ENCODE results near the gene MCU. TPM values are rescaled to one million over a fixed set of nuclear protein-coding genes. Genes with fewer than 3 reads are reported as not detected.

MCU gene
- total RNA-seq (2013; cell fraction: nucleolus; rRNA removed), result 34.2 and 37.5 TPM in 2 replicates
- 17.7 and 18.7 TPM in 2 replicates for total RNA-seq (2014; rRNA removed)
- 14.8 and 16.5 TPM in 2 replicates for total RNA-seq (2014; rRNA removed; fragmentation: Illumina TruSeq; extraction: Trizol)
- total RNA-seq (2021), result 17.3 and 18.2 TPM in 2 replicates
- 4.5 TPM for polyA plus RNA-seq (2011; ENCODE audit: low read depth)
- 42.2 and 49.1 TPM in 2 replicates for polyA plus RNA-seq (2011; rRNA removed)
- polyA plus RNA-seq (2011; cell fraction: cytosol; rRNA removed), result 24.7 and 25.2 TPM in 2 replicates
- 18.7 and 34.9 TPM in 2 replicates for polyA plus RNA-seq (2011; cell fraction: nucleus; rRNA removed)
- polyA plus RNA-seq (2012), result 6.2 and 8.3 TPM in 2 replicates
- polyA plus RNA-seq (2014; fragmentation: Illumina TruSeq; extraction: Trizol), result 22.4 and 25.9 TPM in 2 replicates
- polyA plus RNA-seq (2014; fragmentation: Nextera tagmentation; extraction: Ambion mirVana), result 1 to 10 TPM; 5.1 to 7.6 TPM
- polyA plus RNA-seq (2014; rRNA removed), result 13.8 and 16.0 TPM in 2 replicates
- 10 to 100 TPM; 20.5 to 24.7 TPM for polyA plus RNA-seq (2016; fragmentation: Nextera tagmentation; extraction: Ambion mirVana)
- 38.8 and 44.0 TPM in 2 replicates for polyA minus RNA-seq (2011; rRNA and poly(A)+ RNA removed)
- polyA minus RNA-seq (2011; cell fraction: cytosol; rRNA and poly(A)+ RNA removed), result 6.8 and 15.0 TPM in 2 replicates
- polyA minus RNA-seq (2011; cell fraction: nucleus; rRNA and poly(A)+ RNA removed), result 12.2 and 19.5 TPM in 2 replicates
- Bru-seq, nascent RNA, result percentile 62 among the genes with signal in this experiment
- percentile 60 among the genes with signal in this experiment for BruChase-seq, experiment 1, labeled RNA remaining after a 6-hour chase
- percentile 61 among the genes with signal in this experiment for BruChase-seq, experiment 2, labeled RNA remaining after a 2-hour chase
- long read RNA-seq, experiment 1, transcript MCU-202 (8 exons, 2,949 nt), result major isoform, 7 of 9 reads
- long read RNA-seq, experiment 1, partial matches to known transcripts, result 2 of 9 reads
- long read RNA-seq, experiment 1, other reads (novel, unspliced or antisense), result 0 of 9 reads
- long read RNA-seq, experiment 2, partial matches to known transcripts, result 5 of 6 reads
- long read RNA-seq, experiment 2, other reads (novel, unspliced or antisense), result 0 of 6 reads

DNA sequence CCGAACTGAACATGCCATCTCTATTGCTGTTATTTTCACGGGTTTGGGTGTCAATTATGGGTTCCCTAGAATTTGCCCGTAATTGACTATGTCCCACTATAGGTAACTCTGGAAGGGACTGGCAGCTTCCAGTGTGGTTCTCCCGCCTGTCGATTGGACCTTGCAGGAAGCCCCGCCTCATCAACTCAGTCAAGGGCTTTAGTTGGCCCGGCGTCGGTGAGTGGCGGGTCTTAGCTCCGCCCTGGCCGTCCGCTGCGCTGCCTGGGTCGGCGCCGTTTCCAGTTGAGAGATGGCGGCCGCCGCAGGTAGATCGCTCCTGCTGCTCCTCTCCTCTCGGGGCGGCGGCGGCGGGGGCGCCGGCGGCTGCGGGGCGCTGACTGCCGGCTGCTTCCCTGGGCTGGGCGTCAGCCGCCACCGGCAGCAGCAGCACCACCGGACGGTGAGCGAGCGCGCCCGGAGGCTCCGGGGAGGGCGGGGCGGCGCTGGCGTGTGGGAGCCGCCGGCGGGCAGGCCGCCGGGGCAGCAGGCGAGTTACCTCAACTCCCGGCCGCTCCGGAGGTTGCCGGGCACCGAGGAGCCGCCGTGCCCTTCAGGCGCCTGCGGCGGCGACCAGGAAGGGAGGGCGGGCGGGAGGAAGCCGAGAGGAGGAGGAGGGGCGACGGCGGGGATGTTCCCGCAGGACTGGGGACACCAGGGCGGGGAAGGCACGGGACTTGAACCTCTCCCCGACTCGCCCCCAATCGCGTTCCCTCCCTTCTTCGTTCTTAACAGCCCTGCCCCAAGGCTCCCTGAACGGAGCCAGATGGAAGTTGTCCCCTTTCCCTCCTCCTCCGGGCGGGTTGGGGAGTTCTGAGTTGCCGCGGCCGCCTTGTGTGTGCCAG, at the start of gene MCU:
TSS of gene MCU (plus strand) at position 281 of the 881 bp plus-strand sequence. CDS start at position 290, 9 bp downstream.
- Histone ChIP-seq H3K4me2 (ENCODE audit: control insufficient read depth, insufficient read depth) (peak within 1 kb of the TSS; percentile 86), H2AFZ (ENCODE audit: control insufficient read depth, low read depth, low read length) (peak within 1 kb of the TSS; percentile 80), H3K9ac (ENCODE audit: control insufficient read depth, insufficient read depth, low read length) (peak within 1 kb of the TSS; percentile 80), H3K4me3 (peak within 1 kb of the TSS; percentile 90), H3K36me3 (ENCODE audit: control insufficient read depth in 2 of 2, insufficient read depth in 2 of 2, low read length in 1 of 2) (no peaks in the 10 kb centered on the region), H3K27me3 (replicated peaks in 1 of 2; ENCODE audit: control insufficient read depth in 2 of 2, insufficient read depth in 2 of 2, low read length in 1 of 2) (no peaks in the 10 kb centered on the region), H4K20me1 (ENCODE audit: control insufficient read depth, insufficient read depth) (no peaks in the 10 kb centered on the region), H3K9me3 (replicated peaks; ENCODE audit: control insufficient read depth, insufficient read depth, low read length) (no peaks in the 10 kb centered on the region), H3K79me2 (ENCODE audit: control insufficient read depth, insufficient read depth, low read length) (peaks cover 21% of the 10 kb centered on the region), H3K4me1 (ENCODE audit: control insufficient read depth, insufficient read depth, low read length) (peaks cover 10% of the 10 kb centered on the region), H3K27ac (ENCODE audit: control insufficient read depth, insufficient read depth) (peak within 1 kb of the TSS; percentile 50)
- ChIA-PET RAD21 (ENCODE audit: unreplicated experiment) (interaction anchor here (0.6 to 2.4 kb wide), 16 partner anchors 9 to 803 kb away, joined by 3 to 8 read pairs (median 3); partner anchors contain the start of gene MICU1), SMC1A (ENCODE audit: uncharacterized antibody, unreplicated experiment) (interaction anchor here (0.6 to 2.6 kb wide), 4 partner anchors 16 to 327 kb away, joined by 3 to 8 read pairs (median 7); no protein-coding TSS in a partner anchor), CTCF (interaction anchor here (0.6 to 6.0 kb wide), 8 partner anchors 10 to 328 kb away, joined by 3 to 46 read pairs (median 4); no protein-coding TSS in a partner anchor), POLR2A (interaction anchor here (0.6 to 3.3 kb wide), 6 partner anchors 12 to 314 kb away, joined by 3 to 9 read pairs (median 3); partner anchors contain the start of gene MICU1)
- peak; percentile 92 for FAIRE-seq
- intact Hi-C loops (cut with micrococcal nuclease; ENCODE audit: unreplicated experiment), result loop anchor here (2.0 to 10.0 kb wide), 2 partner anchors 127 to 327 kb away; no protein-coding TSS in a partner anchor
- DNase-seq (ENCODE audit: low read depth, low spot score), result peak; percentile 73
- in situ Hi-C loops (cut with MboI), result no loop called here
- no TSS peak for BruUV-seq (replicated peaks)
- peak; percentile 93 for ATAC-seq
- WGBS (ENCODE audit: insufficient coverage, insufficient replicate concordance, low lambda C conversion rate, missing lambda C conversion rate), result 2% methylated on average over 54 of the region's 83 CpGs
- TF ChIP-seq PKNOX1 (IDR thresholded peaks at IDR 0.05) (peak; percentile 98), RUNX3 (IDR thresholded peaks at IDR 0.05; ENCODE audit: low read length) (peak; percentile 30; the same call in 1 of the 2 replicates), ZSCAN29 (IDR thresholded peaks at IDR 0.05) (0 out of 2 replicates have a peak, but pooled peaks have one; percentile 60), ELK1 (IDR thresholded peaks at IDR 0.05; ENCODE audit: low read depth, low read length) (peak; percentile 13; the same call in 1 of the 2 replicates), NRF1 (conservative IDR thresholded peaks at IDR 0.05; ENCODE audit: low read depth, low read length) (no peak), ZNF622 (IDR thresholded peaks at IDR 0.05) (no peak), SP1 (IDR thresholded peaks at IDR 0.05; ENCODE audit: low read depth, low read length) (peak; percentile 88), TBL1XR1 (IDR thresholded peaks at IDR 0.05; ENCODE audit: low read depth, low read length) (no peak), CBX5 (IDR thresholded peaks at IDR 0.05; ENCODE audit: low read depth) (peak; percentile 76; the same call in 1 of the 2 replicates)
- TF ChIP-seq, protein P1, sequence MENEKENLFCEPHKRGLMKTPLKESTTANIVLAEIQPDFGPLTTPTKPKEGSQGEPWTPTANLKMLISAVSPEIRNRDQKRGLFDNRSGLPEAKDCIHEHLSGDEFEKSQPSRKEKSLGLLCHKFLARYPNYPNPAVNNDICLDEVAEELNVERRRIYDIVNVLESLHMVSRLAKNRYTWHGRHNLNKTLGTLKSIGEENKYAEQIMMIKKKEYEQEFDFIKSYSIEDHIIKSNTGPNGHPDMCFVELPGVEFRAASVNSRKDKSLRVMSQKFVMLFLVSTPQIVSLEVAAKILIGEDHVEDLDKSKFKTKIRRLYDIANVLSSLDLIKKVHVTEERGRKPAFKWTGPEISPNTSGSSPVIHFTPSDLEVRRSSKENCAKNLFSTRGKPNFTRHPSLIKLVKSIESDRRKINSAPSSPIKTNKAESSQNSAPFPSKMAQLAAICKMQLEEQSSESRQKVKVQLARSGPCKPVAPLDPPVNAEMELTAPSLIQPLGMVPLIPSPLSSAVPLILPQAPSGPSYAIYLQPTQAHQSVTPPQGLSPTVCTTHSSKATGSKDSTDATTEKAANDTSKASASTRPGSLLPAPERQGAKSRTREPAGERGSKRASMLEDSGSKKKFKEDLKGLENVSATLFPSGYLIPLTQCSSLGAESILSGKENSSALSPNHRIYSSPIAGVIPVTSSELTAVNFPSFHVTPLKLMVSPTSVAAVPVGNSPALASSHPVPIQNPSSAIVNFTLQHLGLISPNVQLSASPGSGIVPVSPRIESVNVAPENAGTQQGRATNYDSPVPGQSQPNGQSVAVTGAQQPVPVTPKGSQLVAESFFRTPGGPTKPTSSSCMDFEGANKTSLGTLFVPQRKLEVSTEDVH (IDR thresholded peaks at IDR 0.05; ENCODE audit: low read depth, partially characterized antibody), result no peak
- TF ChIP-seq, protein P2, sequence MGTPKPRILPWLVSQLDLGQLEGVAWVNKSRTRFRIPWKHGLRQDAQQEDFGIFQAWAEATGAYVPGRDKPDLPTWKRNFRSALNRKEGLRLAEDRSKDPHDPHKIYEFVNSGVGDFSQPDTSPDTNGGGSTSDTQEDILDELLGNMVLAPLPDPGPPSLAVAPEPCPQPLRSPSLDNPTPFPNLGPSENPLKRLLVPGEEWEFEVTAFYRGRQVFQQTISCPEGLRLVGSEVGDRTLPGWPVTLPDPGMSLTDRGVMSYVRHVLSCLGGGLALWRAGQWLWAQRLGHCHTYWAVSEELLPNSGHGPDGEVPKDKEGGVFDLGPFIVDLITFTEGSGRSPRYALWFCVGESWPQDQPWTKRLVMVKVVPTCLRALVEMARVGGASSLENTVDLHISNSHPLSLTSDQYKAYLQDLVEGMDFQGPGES (IDR thresholded peaks at IDR 0.05), result 0 out of 2 replicates have a peak, but pooled peaks have one; percentile 42

All from GM12878 (cell line).